Measurements from ENCODE around the gene OR56A4. TPM values are rescaled to one million over a fixed set of nuclear protein-coding genes. Genes with fewer than 3 reads are reported as not detected.
"Not testable (repeated sequence)": the region's sequence is repeated elsewhere in the genome, so short reads cannot be mapped to it uniquely, and the experiment has no call there.

Gene OR56A4
- total RNA-seq, 4 donors from 2014 or later: not detected

DNA sequence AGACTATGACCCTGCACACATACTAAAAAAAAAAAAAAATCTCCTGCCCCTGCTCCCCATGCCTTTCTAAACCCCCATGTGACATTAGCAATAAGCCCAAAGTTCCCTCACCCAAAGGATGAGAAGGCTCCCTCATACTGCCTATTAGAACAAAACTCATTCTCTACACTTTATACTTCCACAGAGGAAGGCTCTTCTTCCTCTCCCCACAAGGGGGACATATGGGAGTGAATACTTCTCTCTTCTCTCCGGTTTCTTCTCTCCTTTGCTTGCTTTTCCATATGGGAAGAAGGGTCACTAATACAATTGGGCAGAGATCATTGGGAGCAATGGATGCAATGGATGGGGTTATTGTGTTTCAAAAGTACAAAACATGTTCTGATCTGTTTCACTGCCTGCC is 23.3 kb downstream of the OR56A4 start:
- Histone ChIP-seq H3K27ac (no peak overlapping the region), H3K4me1 (no peaks in the 10 kb centered on the region), H3K4me3 (no peak overlapping the region), H3K9me3 (no peaks in the 10 kb centered on the region), H3K36me3 (no peaks in the 10 kb centered on the region), H3K27me3 (no peaks in the 10 kb centered on the region)
- in situ Hi-C loops (cut with MboI; ENCODE audit: low sequenced_read_pairs in 4 of 4): no loop called here
- intact Hi-C loops (cut with DNase I; ENCODE audit: low total_unique reads): no loop called here
- TF ChIP-seq POLR2A (IDR thresholded peaks at IDR 0.05): no peak
- TF ChIP-seq, protein P1, sequence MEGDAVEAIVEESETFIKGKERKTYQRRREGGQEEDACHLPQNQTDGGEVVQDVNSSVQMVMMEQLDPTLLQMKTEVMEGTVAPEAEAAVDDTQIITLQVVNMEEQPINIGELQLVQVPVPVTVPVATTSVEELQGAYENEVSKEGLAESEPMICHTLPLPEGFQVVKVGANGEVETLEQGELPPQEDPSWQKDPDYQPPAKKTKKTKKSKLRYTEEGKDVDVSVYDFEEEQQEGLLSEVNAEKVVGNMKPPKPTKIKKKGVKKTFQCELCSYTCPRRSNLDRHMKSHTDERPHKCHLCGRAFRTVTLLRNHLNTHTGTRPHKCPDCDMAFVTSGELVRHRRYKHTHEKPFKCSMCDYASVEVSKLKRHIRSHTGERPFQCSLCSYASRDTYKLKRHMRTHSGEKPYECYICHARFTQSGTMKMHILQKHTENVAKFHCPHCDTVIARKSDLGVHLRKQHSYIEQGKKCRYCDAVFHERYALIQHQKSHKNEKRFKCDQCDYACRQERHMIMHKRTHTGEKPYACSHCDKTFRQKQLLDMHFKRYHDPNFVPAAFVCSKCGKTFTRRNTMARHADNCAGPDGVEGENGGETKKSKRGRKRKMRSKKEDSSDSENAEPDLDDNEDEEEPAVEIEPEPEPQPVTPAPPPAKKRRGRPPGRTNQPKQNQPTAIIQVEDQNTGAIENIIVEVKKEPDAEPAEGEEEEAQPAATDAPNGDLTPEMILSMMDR (IDR thresholded peaks at IDR 0.05 in 4 of 5, conservative IDR thresholded peaks at IDR 0.05 in 1 of 5): no peak
- no peak for ATAC-seq
- DNase-seq: no peak

DNA sequence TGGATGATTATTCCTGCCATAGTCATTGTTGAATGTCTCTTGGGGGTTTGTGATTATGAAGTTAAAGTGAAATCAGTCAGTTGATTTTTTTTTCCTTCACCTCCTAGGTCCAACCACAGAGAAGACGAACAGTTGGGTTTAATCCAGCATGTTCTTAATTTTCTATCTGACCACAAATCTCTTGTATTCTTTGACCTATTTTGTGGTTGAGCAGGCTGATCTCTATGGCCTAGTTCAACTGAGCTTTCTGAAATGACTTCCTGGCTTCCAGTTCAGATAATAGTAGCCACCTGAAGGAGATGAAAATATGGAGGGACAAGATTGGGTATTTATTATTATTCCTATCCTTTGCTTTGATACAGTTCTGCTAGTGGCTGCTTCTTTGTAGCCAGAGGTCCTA is 33.2 kb downstream of the OR56A4 start:
- no peak for TF ChIP-seq POLR2A (IDR thresholded peaks at IDR 0.05)
- TF ChIP-seq, protein P1 (IDR thresholded peaks at IDR 0.05 in 4 of 5, conservative IDR thresholded peaks at IDR 0.05 in 1 of 5): no peak
- no peak for ATAC-seq
- Histone ChIP-seq H3K9me3 (no peaks in the 10 kb centered on the region), H3K4me1 (no peaks in the 10 kb centered on the region), H3K36me3 (no peaks in the 10 kb centered on the region), H3K27ac (no peak overlapping the region), H3K4me3 (no peak overlapping the region), H3K27me3 (no peaks in the 10 kb centered on the region)
- intact Hi-C loops (cut with DNase I; ENCODE audit: low total_unique reads) (no loop called here), in situ Hi-C loops (cut with MboI; ENCODE audit: low sequenced_read_pairs in 4 of 4) (no loop called here)
- DNase-seq: no peak

DNA sequence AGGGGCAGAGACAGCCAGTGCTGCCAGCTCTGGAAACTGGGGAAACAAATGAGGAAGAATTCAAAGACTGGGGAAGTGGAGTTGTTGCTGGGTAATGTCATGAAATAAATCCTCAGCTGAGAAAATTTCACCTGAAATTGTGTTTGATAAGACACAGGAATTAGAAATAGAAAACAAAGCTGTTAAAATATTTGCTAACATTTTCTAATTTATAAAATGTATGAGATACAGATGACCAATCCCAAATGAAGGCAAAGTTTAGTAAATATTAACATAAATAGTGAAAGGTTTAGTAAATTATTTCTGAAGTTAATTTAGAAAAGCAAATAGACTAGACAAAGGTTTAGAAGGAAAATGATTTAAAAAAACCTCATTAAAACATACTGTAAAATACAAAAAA is 38.4 kb downstream of the OR56A4 start, which contains the start of gene OR56A5:
Gene OR56A5 (minus strand): TSS at position 101 of the 400 bp plus-strand sequence. CDS start 0 bp downstream, at position 101.
- in situ Hi-C loops (cut with MboI; ENCODE audit: low sequenced_read_pairs in 4 of 4): no loop called here
- intact Hi-C loops (cut with DNase I; ENCODE audit: low total_unique reads): no loop called here

DNA sequence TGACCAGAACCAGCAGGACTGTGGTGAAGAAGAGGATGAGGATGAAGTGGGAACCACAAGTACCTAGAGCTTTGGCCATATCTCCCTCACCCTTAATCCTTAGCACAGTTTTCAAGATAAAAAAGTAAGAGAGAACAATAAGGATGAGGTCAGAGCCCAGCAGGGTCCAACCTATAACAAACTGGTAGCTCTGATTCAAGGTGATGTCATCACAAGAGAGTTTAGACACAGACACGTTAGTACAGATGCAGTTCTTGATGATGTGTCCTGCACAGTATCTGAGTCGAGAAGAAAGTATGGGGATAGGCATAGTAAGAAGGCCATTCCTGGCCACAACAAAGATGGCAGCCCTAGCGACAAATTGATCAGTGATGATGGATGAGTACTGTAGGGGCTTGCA is 39.0 kb downstream of the OR56A4 start:
- no peaks in the 10 kb centered on the region for H3K4me1 ChIP-seq
- DNase-seq (no peak), ATAC-seq (no peak)
- no peaks in the 10 kb centered on the region for H3K9me3 ChIP-seq
- TF ChIP-seq POLR2A (IDR thresholded peaks at IDR 0.05): no peak
- TF ChIP-seq, protein P1 (IDR thresholded peaks at IDR 0.05 in 4 of 5, conservative IDR thresholded peaks at IDR 0.05 in 1 of 5): no peak
- no peaks in the 10 kb centered on the region for H3K36me3 ChIP-seq
- no peaks in the 10 kb centered on the region for H3K27me3 ChIP-seq
- in situ Hi-C loops (cut with MboI; ENCODE audit: low sequenced_read_pairs in 4 of 4) (no loop called here), intact Hi-C loops (cut with DNase I; ENCODE audit: low total_unique reads) (no loop called here)
- no peak overlapping the region for H3K27ac ChIP-seq
- no peak overlapping the region for H3K4me3 ChIP-seq

More for the DNA sequence above, 38.4 kb downstream of the OR56A4 start, which contains the start of gene OR56A5:
- no peaks in the 10 kb centered on the region for H3K9me3 ChIP-seq
- H3K27me3 ChIP-seq: no peaks in the 10 kb centered on the region
- no peak for ATAC-seq
- DNase-seq: no peak
- no peaks in the 10 kb centered on the region for H3K4me1 ChIP-seq
- no peaks in the 10 kb centered on the region for H3K36me3 ChIP-seq
- no peak within 1 kb of the TSS for H3K27ac ChIP-seq
- no peak within 1 kb of the TSS for H3K4me3 ChIP-seq
- TF ChIP-seq, protein P1 (IDR thresholded peaks at IDR 0.05 in 4 of 5, conservative IDR thresholded peaks at IDR 0.05 in 1 of 5): no peak
- no peak for TF ChIP-seq POLR2A (IDR thresholded peaks at IDR 0.05)

DNA sequence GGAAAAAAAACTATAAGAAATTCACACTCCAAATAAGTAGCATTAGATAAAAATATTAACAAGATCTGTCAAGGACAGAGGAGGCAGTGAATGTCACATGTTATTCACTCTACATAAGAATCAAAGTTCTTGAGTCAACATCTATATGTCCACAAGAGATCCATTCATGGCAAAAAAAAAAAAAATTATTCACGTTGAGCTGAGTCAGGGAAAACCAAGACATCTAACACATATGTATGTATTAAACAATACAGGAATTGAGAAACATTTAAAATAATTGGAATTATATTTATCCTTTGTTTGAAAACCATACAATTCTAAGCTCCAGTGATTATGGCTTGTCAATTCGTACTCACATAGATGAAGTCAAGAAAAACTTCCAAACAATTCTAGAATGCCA is 39.8 kb downstream of the OR56A4 start:
- ATAC-seq (no peak), DNase-seq (no peak)
- Histone ChIP-seq H3K9me3 (no peaks in the 10 kb centered on the region), H3K4me3 (no peak overlapping the region), H3K36me3 (no peaks in the 10 kb centered on the region), H3K27me3 (no peaks in the 10 kb centered on the region), H3K4me1 (no peaks in the 10 kb centered on the region), H3K27ac (no peak overlapping the region)
- TF ChIP-seq, protein P1 (IDR thresholded peaks at IDR 0.05 in 4 of 5, conservative IDR thresholded peaks at IDR 0.05 in 1 of 5): no peak
- in situ Hi-C loops (cut with MboI; ENCODE audit: low sequenced_read_pairs in 4 of 4) (no loop called here), intact Hi-C loops (cut with DNase I; ENCODE audit: low total_unique reads) (no loop called here)

DNA sequence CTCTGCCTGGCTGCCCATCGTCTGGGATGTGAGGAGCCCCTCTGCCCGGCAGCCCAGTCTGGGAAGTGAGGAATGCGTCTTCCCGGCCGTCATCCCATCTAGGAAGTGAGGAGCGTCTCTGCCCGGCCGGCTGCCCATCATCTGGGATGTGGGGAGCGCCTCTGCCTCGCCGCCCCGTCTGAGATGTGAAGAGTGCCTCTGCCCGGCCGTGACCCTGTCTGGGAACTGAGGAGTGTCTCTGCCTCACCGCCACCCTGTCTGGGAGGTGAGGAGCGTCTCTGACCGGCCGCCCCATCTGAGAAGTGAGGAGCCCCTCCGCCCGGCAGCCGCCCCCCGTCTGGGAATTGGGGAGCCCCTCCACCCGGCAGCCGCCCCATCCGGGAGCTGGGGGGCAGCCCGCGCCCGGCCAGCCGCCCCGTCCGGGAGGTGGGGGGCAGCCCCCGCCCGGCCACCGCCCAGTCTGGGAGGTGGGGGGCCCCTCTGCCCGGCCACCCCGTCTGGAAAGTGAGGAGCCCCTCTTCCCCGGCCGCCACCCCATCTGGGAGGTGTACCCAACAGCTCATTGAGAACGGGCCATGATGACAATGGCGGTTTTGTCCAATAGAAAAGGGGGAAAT is 45.9 kb downstream of the OR56A4 start:
- in situ Hi-C loops (cut with MboI; ENCODE audit: low sequenced_read_pairs in 4 of 4); H3K36me3 ChIP-seq; H3K4me3 ChIP-seq; H3K4me1 ChIP-seq; intact Hi-C loops (cut with DNase I; ENCODE audit: low total_unique reads); DNase-seq; H3K27ac ChIP-seq; ATAC-seq; H3K27me3 ChIP-seq; H3K9me3 ChIP-seq: not testable (repeated sequence)
